HG03565 (cell line): ENCODE data around the gene TTC23.

Experiments used
- ATAC-seq: cut with Tn5 transposase; IDR thresholded peaks from one replicate; pipeline ENCODE4 v1.9.1; 2021; ENCODE audit warnings: mild to moderate bottlenecking, moderate library complexity; ENCODE audit not compliant: unreplicated experiment

TTC23 gene

GRCh38 chr15:99106417-99107220 is 142.8 kb downstream of the TTC23 start:
- ATAC-seq, result no peak

GRCh38 chr15:99105514-99106341 is 143.7 kb downstream of the TTC23 start:
- ATAC-seq, result peak; percentile 31

GRCh38 chr15:99104788-99105513 is 144.4 kb downstream of the TTC23 start, which contains the start of gene SYNM:
Gene SYNM, plus strand, starts transcription at chr15:99105080. Its CDS starts 120 bp downstream, at chr15:99105200.
- peak; percentile 42 for ATAC-seq

GRCh38 chr15:99103279-99103678 is 146.1 kb downstream of the TTC23 start:
- no peak for ATAC-seq

GRCh38 chr15:99102332-99103235 is 146.8 kb downstream of the TTC23 start:
- no peak for ATAC-seq

GRCh38 chr15:99101501-99101900 is 147.9 kb downstream of the TTC23 start:
- ATAC-seq, result no peak

- no peak for ATAC-seq
Measured at GRCh38 chr15:99100245-99101173, 148.9 kb downstream of the TTC23 start.

GRCh38 chr15:99099661-99100060 is 149.7 kb downstream of the TTC23 start:
- no peak for ATAC-seq

- no peak for ATAC-seq
Measured at GRCh38 chr15:99098991-99099390, 150.4 kb downstream of the TTC23 start.

GRCh38 chr15:99098426-99098825 is 151.0 kb downstream of the TTC23 start:
- ATAC-seq, result no peak

- ATAC-seq, result no peak
Measured at GRCh38 chr15:99097441-99098410, 151.7 kb downstream of the TTC23 start.

- ATAC-seq, result no peak
Measured at GRCh38 chr15:99096894-99097426, 152.4 kb downstream of the TTC23 start.

- ATAC-seq, result no peak
Measured at GRCh38 chr15:99096173-99096893, 153.0 kb downstream of the TTC23 start.

- no peak for ATAC-seq
Measured at GRCh38 chr15:99095626-99096025, 153.8 kb downstream of the TTC23 start.

- ATAC-seq, result no peak
Measured at GRCh38 chr15:99092554-99093172, 156.7 kb downstream of the TTC23 start.

GRCh38 chr15:99090938-99091337 is 158.4 kb downstream of the TTC23 start:
- no peak for ATAC-seq
